GM19328 (cell line): ENCODE data around the gene SCN10A.

ENCODE experiments used
- ATAC-seq: cut with Tn5 transposase; IDR thresholded peaks from one replicate; pipeline ENCODE4 v1.9.1; 2021; ENCODE audit warnings: mild to moderate bottlenecking, moderate library complexity; ENCODE audit not compliant: unreplicated experiment

The SCN10A gene

GRCh38 chr3:38782148-38782547 is 33.9 kb downstream of the SCN10A start:
- no peak for ATAC-seq

- ATAC-seq: no peak
Measured at GRCh38 chr3:38773528-38773927, 42.5 kb downstream of the SCN10A start.

GRCh38 chr3:38763569-38763968 is 52.4 kb downstream of the SCN10A start:
- no peak for ATAC-seq

GRCh38 chr3:38758557-38758956 is 57.5 kb downstream of the SCN10A start:
- ATAC-seq: no peak

- no peak for ATAC-seq
Measured at GRCh38 chr3:38757721-38758120, 58.3 kb downstream of the SCN10A start.

GRCh38 chr3:38756892-38757291 is 59.1 kb downstream of the SCN10A start:
- no peak for ATAC-seq

GRCh38 chr3:38755130-38755529 is 60.9 kb downstream of the SCN10A start:
- ATAC-seq: no peak

- ATAC-seq: no peak
Measured at GRCh38 chr3:38746641-38747040, 69.4 kb downstream of the SCN10A start.

- no peak for ATAC-seq
Measured at GRCh38 chr3:38743043-38743442, 73.0 kb downstream of the SCN10A start.

- no peak for ATAC-seq
Measured at GRCh38 chr3:38742550-38742949, 73.5 kb downstream of the SCN10A start.

- no peak for ATAC-seq
Measured at GRCh38 chr3:38740537-38740936, 75.5 kb downstream of the SCN10A start.

- ATAC-seq: no peak
Measured at GRCh38 chr3:38739931-38740330, 76.1 kb downstream of the SCN10A start.

GRCh38 chr3:38739396-38739689 is 76.7 kb downstream of the SCN10A start:
- no peak for ATAC-seq

GRCh38 chr3:38738630-38739395 is 77.2 kb downstream of the SCN10A start:
- no peak for ATAC-seq

- ATAC-seq: no peak
Measured at GRCh38 chr3:38731522-38731921, 84.5 kb downstream of the SCN10A start.

- ATAC-seq: no peak
Measured at GRCh38 chr3:38730281-38730680, 85.7 kb downstream of the SCN10A start.

GRCh38 chr3:38728008-38728407 is 88.0 kb downstream of the SCN10A start:
- no peak for ATAC-seq

- ATAC-seq: no peak
Measured at GRCh38 chr3:38726751-38727150, 89.3 kb downstream of the SCN10A start.

- ATAC-seq: no peak
Measured at GRCh38 chr3:38725726-38726419, 90.1 kb downstream of the SCN10A start.

GRCh38 chr3:38724392-38724736 is 91.7 kb downstream of the SCN10A start:
- ATAC-seq: no peak

GRCh38 chr3:38723569-38724391 is 92.2 kb downstream of the SCN10A start:
- ATAC-seq: no peak
